C4-2B (cell line): ENCODE measurements around the gene LMO4.

Experiments used
- H3K27ac ChIP-seq: fragments of 450-650 bp; 2 replicates; pipeline ENCODE4 v1.5.1; 2017
- CTCF ChIP-seq: fragments of 450-650 bp; conservative IDR thresholded peaks from 2 replicates; pipeline ENCODE4 v1.5.1; 2017; ENCODE audit warnings: mild to moderate bottlenecking
- ZFX ChIP-seq: fragments of 450-650 bp; IDR thresholded peaks from 2 replicates; pipeline ENCODE4 v1.6.1; 2017

Gene LMO4

GRCh38 chr1:87328272-87329050, at the start of gene LMO4:
TSS of gene LMO4 (plus strand) at chr1:87328880. CDS start at chr1:87332016, 3,136 bp downstream.
- TF ChIP-seq ZFX: peak; percentile 58
- no peak for TF ChIP-seq CTCF
- H3K27ac ChIP-seq: peak within 1 kb of the TSS; percentile 78

GRCh38 chr1:87279536-87279875, 49.2 kb upstream of the LMO4 start:
- no peak for TF ChIP-seq CTCF
- TF ChIP-seq ZFX: no peak
- H3K27ac ChIP-seq: no peak overlapping the region

GRCh38 chr1:87279966-87280535, 48.6 kb upstream of the LMO4 start:
- no peak overlapping the region for H3K27ac ChIP-seq
- TF ChIP-seq CTCF (peak; percentile 48), ZFX (no peak)

GRCh38 chr1:87284456-87285240, 44.0 kb upstream of the LMO4 start:
- TF ChIP-seq ZFX (no peak), CTCF (no peak)
- no peak overlapping the region for H3K27ac ChIP-seq

- no peak overlapping the region for H3K27ac ChIP-seq
- TF ChIP-seq CTCF: no peak
- TF ChIP-seq ZFX: no peak
Observed at GRCh38 chr1:87291107-87291506, 37.6 kb upstream of the LMO4 start.

GRCh38 chr1:87292684-87293493, 35.8 kb upstream of the LMO4 start:
- no peak for TF ChIP-seq ZFX
- TF ChIP-seq CTCF: peak; percentile 87
- no peak overlapping the region for H3K27ac ChIP-seq
